ENCODE measurements around the gene FMNL2. TPM values are rescaled to one million over a fixed set of nuclear protein-coding genes. Genes with fewer than 3 reads are reported as not detected.

Gene FMNL2
- total RNA-seq, 1 experiment from 2014 or later = 28.1 TPM

GRCh38 chr2:152447897-152448296, 112.9 kb downstream of the FMNL2 start:
- no peak overlapping the region for H2AFZ ChIP-seq (ENCODE audit: low read depth, low read length, poor library complexity, severe bottlenecking)
- intact Hi-C loops (cut with micrococcal nuclease) = no loop called here
- no peak overlapping the region for H3K4me3 ChIP-seq (replicated peaks in 1 of 2; ENCODE audit: low read depth in 1 of 2, low read length in 2 of 2)
- no peaks in the 10 kb centered on the region for H3K9me2 ChIP-seq (ENCODE audit: insufficient read depth)
- no peaks in the 10 kb centered on the region for H3K4me1 ChIP-seq (ENCODE audit: control insufficient read depth in 1 of 2, insufficient read depth in 2 of 2, low read length in 2 of 2)
- ATAC-seq (no peak), DNase-seq (ENCODE audit: low read depth, low spot score) (no peak)
- H3K36me3 ChIP-seq (ENCODE audit: control insufficient read depth in 1 of 2, insufficient read depth in 2 of 2, low read length in 2 of 2) = no peaks in the 10 kb centered on the region
- BruUV-seq (replicated peaks) = no TSS peak
- no peaks in the 10 kb centered on the region for H4K20me1 ChIP-seq (ENCODE audit: insufficient read depth)
- TF ChIP-seq SRF (IDR thresholded peaks at IDR 0.05; ENCODE audit: low read depth) (no peak), ELF1 (IDR thresholded peaks at IDR 0.05; ENCODE audit: borderline replicate concordance, low read depth) (no peak)
- RAD21 ChIA-PET (ENCODE audit: low non-redundant PET in 1 of 2, low total read pairs in 2 of 2, uncharacterized antibody in 2 of 2, unreplicated experiment in 2 of 2) = no interaction called here
- no peaks in the 10 kb centered on the region for H3K9me3 ChIP-seq (ENCODE audit: control insufficient read depth in 1 of 2, insufficient read depth in 1 of 2, low read depth in 1 of 2, low read length in 2 of 2)
- no peak overlapping the region for H3K4me2 ChIP-seq (ENCODE audit: low read length)
- no peak overlapping the region for H3K27ac ChIP-seq (ENCODE audit: low read depth, low read length)
- H3K79me2 ChIP-seq (ENCODE audit: insufficient read depth, low read length) = peaks cover 3% of the 10 kb centered on the region; the same call in 1 of the 2 replicates
- no peaks in the 10 kb centered on the region for H3K27me3 ChIP-seq (ENCODE audit: insufficient read depth, low read length)
- CTCF ChIA-PET = no interaction called here
- no peak overlapping the region for H3K9ac ChIP-seq (ENCODE audit: low read length)
- POLR2A ChIA-PET = no interaction called here

- Histone ChIP-seq H3K9me2 (ENCODE audit: insufficient read depth) (no peaks in the 10 kb centered on the region), H3K27ac (ENCODE audit: low read depth, low read length) (no peak overlapping the region), H3K4me2 (ENCODE audit: low read length) (no peak overlapping the region), H3K79me2 (ENCODE audit: insufficient read depth, low read length) (0 out of 2 replicates have a peak, but pooled peaks cover 3% of the 10 kb centered on the region), H3K36me3 (ENCODE audit: control insufficient read depth in 1 of 2, insufficient read depth in 2 of 2, low read length in 2 of 2) (no peaks in the 10 kb centered on the region), H4K20me1 (ENCODE audit: insufficient read depth) (no peaks in the 10 kb centered on the region), H3K9me3 (ENCODE audit: control insufficient read depth in 1 of 2, insufficient read depth in 1 of 2, low read depth in 1 of 2, low read length in 2 of 2) (no peaks in the 10 kb centered on the region), H2AFZ (ENCODE audit: low read depth, low read length, poor library complexity, severe bottlenecking) (no peak overlapping the region), H3K9ac (ENCODE audit: low read length) (no peak overlapping the region), H3K27me3 (ENCODE audit: insufficient read depth, low read length) (no peaks in the 10 kb centered on the region), H3K4me3 (replicated peaks in 1 of 2; ENCODE audit: low read depth in 1 of 2, low read length in 2 of 2) (no peak overlapping the region), H3K4me1 (ENCODE audit: control insufficient read depth in 1 of 2, insufficient read depth in 2 of 2, low read length in 2 of 2) (no peaks in the 10 kb centered on the region)
- intact Hi-C loops (cut with micrococcal nuclease) = no loop called here
- BruUV-seq (replicated peaks) = no TSS peak
- TF ChIP-seq MAX (IDR thresholded peaks at IDR 0.05) (no peak), REST (IDR thresholded peaks at IDR 0.05; ENCODE audit: low read depth) (no peak), ELF1 (IDR thresholded peaks at IDR 0.05; ENCODE audit: borderline replicate concordance, low read depth) (no peak), SP1 (IDR thresholded peaks at IDR 0.05; ENCODE audit: low read depth) (no peak), SIN3A (IDR thresholded peaks at IDR 0.05; ENCODE audit: low read depth) (no peak), ZFX (IDR thresholded peaks at IDR 0.05) (no peak), POLR2AphosphoS5 (IDR thresholded peaks at IDR 0.05; ENCODE audit: low read depth, low read length) (no peak), RAD21 (IDR thresholded peaks at IDR 0.05; ENCODE audit: low read depth) (no peak), ATF3 (IDR thresholded peaks at IDR 0.05) (no peak), EZH2phosphoT487 (IDR thresholded peaks at IDR 0.05; ENCODE audit: borderline replicate concordance) (no peak), JUND (IDR thresholded peaks at IDR 0.05) (no peak), EZH2 (IDR thresholded peaks at IDR 0.05) (no peak), YY1 (IDR thresholded peaks at IDR 0.05; ENCODE audit: extremely low read depth, insufficient replicate concordance, low read depth, low read length) (no peak), EGR1 (IDR thresholded peaks at IDR 0.05; ENCODE audit: low read depth) (no peak)
- CTCF ChIA-PET = no interaction called here
- ATAC-seq (no peak), DNase-seq (ENCODE audit: low read depth, low spot score) (no peak)
- POLR2A ChIA-PET = no interaction called here
- RAD21 ChIA-PET (ENCODE audit: low non-redundant PET in 1 of 2, low total read pairs in 2 of 2, uncharacterized antibody in 2 of 2, unreplicated experiment in 2 of 2) = no interaction called here
Measured at GRCh38 chr2:152448606-152449005, 113.6 kb downstream of the FMNL2 start.

All from HCT116 (cell line).